ENCODE data around the gene SMPD3.

The SMPD3 gene

GRCh38 chr16:68382296-68382718 is 66.0 kb downstream of the SMPD3 start:
- no peak for DNase-seq (ENCODE audit: low read depth in 2 of 2)

GRCh38 chr16:68381363-68381724 is 67.0 kb downstream of the SMPD3 start:
- no peak for DNase-seq (ENCODE audit: low read depth in 2 of 2)

- no peak for DNase-seq (ENCODE audit: low read depth in 2 of 2)
Measured at GRCh38 chr16:68380676-68381362, 67.5 kb downstream of the SMPD3 start.

- DNase-seq (ENCODE audit: low read depth in 2 of 2): no peak
Measured at GRCh38 chr16:68380348-68380670, 68.0 kb downstream of the SMPD3 start.

- no peak for DNase-seq (ENCODE audit: low read depth in 2 of 2)
Measured at GRCh38 chr16:68379472-68380347, 68.6 kb downstream of the SMPD3 start.

- no peak for DNase-seq (ENCODE audit: low read depth in 2 of 2)
Measured at GRCh38 chr16:68378436-68379415, 69.6 kb downstream of the SMPD3 start.

- no peak for DNase-seq (ENCODE audit: low read depth in 2 of 2)
Measured at GRCh38 chr16:68377667-68378393, 70.5 kb downstream of the SMPD3 start.

- no peak for DNase-seq (ENCODE audit: low read depth in 2 of 2)
Measured at GRCh38 chr16:68377221-68377620, 71.1 kb downstream of the SMPD3 start.

- no peak for DNase-seq (ENCODE audit: low read depth in 2 of 2)
Measured at GRCh38 chr16:68376590-68376989, 71.7 kb downstream of the SMPD3 start.

- no peak for DNase-seq (ENCODE audit: low read depth in 2 of 2)
Measured at GRCh38 chr16:68375801-68376536, 72.3 kb downstream of the SMPD3 start.

GRCh38 chr16:68374961-68375660 is 73.2 kb downstream of the SMPD3 start:
- DNase-seq (ENCODE audit: low read depth in 2 of 2): no peak

- DNase-seq (ENCODE audit: low read depth in 2 of 2): no peak
Measured at GRCh38 chr16:68374246-68374805, 74.0 kb downstream of the SMPD3 start.

- no peak for DNase-seq (ENCODE audit: low read depth in 2 of 2)
Measured at GRCh38 chr16:68373528-68374245, 74.6 kb downstream of the SMPD3 start.

- DNase-seq (ENCODE audit: low read depth in 2 of 2): no peak
Measured at GRCh38 chr16:68372806-68373205, 75.5 kb downstream of the SMPD3 start.

- no peak for DNase-seq (ENCODE audit: low read depth in 2 of 2)
Measured at GRCh38 chr16:68372381-68372720, 76.0 kb downstream of the SMPD3 start.

- DNase-seq (ENCODE audit: low read depth in 2 of 2): no peak
Measured at GRCh38 chr16:68371706-68372380, 76.5 kb downstream of the SMPD3 start.

GRCh38 chr16:68371276-68371651 is 77.0 kb downstream of the SMPD3 start:
- no peak for DNase-seq (ENCODE audit: low read depth in 2 of 2)

- DNase-seq (ENCODE audit: low read depth in 2 of 2): no peak
Measured at GRCh38 chr16:68370581-68371275, 77.6 kb downstream of the SMPD3 start.
